ENCODE measurements around the gene SYT12.

The SYT12 gene

GRCh38 chr11:67031791-67032561, 9.0 kb downstream of the SYT12 start:
- DNase-seq: no peak

DNA sequence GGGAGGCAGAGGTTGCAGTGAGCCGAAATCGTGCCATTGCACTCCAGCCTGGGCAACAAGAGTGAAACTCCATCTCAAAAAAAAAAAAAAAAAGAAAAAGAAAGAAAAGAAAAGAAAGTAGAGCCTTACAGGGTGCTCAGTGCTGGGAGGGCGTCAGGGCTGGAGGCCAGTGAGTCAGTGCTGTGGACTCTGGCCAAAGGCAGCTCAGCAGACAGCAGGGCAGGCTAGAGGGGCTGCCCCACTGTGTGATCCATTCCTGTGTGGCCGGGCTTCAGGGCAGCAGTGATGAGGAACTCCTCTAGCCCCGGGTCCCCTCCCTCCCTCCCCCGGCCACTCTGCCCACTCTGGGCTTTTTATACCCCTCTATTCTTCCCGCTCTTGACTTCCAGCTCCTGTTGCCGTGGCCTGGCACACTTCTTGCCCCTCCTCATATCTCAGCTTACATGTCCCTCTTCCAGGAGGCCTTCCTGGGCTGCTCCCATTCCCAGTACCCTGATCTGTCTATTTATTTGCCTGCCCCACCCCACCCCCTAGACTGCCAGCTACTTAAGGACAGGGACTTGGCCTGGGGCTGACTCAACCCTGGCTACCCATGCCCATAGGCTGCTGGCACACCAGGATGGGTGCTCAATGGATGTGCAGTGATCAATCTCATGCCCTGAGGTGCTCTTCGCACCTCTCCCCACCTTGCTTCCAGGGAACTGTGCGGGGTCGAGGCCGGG, 10.1 kb downstream of the SYT12 start:
- DNase-seq: no peak

DNA sequence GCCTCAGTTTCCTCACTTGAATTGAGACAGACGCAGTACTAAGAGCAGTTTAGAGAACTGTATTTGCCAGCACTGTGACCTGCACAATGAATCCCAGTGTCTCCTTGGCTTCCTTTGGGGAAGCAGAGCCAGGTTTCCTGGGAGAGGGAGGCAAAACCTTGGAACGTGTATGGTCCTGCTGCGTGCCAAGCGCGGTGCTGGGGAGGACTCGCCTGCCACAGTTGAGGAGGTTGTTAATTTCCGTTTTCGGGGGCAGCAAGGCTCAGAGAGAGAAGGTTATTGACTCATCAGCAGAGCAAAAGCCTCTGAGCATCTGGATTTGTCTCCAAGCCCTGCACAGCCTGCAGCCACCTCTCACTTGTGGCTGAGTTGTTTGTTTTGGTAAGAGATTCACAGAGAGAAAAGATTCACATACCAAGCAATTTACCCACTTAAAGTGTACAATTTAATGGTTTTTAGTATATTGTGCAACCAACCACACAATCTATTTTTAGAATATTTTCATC, 10.8 kb downstream of the SYT12 start:
- DNase-seq: no peak

DNA sequence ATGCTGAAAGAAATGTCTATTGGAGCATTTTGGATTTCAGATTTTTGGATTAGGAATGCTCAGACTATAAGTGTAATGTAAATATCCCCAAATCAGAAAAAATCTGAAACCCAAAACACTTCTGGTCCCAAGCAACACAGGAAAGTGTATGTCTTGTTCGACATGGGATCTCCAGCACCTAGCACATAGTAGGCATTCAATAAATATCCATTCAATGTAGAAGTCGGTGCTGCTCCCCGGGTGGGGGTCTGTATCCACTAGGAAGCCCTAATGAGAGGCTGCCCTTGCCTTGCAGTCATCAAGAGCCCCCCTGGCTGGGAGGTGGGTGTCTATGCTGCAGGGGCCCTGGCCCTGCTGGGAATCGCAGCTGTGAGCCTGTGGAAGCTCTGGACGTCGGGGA, 11.4 kb downstream of the SYT12 start:
- no peak for DNase-seq

DNA sequence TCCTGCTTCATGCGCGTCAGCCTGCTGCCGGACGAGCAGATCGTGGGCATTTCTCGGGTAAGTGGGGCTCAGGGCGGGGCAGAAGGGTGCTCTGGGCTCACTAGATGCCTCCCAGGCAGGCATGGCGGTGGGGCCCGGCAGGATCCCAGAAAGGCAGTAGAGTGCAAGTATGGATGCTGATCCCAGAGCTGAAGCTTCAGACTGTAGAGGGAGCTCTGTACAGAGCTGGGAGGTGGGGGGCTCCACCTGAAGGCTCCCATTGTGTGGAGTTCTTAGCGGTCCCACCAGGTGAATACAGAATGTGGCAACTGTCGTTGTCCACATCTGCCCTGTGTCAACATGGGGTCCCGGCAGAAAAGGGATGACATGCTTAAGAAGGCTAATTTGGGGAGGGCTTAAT, 17.2 kb downstream of the SYT12 start:
- no peak for DNase-seq

- DNase-seq: no peak
Observed at GRCh38 chr11:67041602-67042001, 18.7 kb downstream of the SYT12 start.

DNA sequence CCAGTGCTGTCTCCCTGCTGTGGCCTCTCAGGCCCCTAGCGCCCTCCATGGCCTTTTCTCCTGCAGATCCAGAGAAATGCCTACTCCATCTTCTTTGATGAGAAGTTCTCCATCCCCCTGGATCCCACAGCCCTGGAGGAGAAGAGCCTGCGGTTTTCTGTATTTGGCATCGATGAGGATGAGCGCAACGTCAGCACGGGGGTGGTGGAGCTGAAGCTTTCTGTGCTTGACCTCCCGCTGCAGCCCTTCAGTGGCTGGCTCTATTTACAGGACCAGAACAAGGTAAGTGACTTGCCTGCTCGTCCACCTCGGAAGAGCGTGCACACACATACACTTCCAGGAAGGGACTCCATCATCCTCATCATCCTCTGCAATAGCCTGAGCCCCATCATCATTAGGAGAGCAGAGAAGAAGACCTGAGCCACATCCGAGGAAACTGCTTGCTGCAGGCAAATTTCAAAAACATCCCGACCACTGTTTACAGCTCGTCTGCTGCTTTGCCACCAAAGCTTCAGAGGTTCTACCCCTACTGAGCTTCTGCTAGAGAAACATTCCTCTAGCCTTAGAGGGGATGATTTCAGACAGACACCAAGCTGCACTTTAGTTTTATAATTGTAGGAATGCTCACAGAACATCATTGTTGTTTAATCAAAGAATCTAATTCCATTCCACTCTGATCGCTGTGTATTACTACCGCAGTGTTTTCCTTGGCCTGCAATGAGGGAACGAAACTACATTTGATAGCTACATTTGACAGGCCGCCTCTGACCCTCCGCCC, 20.8 kb downstream of the SYT12 start:
- no peak for DNase-seq

DNA sequence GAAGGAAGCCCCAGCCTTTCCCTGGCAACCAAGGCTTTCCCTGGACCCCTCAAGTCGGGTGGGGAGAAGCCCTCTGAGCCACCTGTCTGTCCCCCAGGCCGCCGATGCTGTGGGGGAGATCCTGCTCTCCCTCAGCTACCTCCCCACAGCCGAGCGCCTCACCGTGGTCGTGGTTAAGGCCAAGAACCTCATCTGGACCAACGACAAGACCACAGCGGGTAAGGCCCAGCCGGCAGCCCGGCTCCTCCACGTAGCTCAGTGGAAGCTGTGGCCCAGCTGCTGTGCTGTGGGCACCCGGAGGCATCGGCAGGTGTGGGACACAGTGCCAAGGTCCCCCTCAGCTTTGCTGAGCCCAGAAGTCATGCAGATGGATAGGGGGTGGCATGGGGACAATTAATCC, 21.6 kb downstream of the SYT12 start:
- no peak for DNase-seq

DNA sequence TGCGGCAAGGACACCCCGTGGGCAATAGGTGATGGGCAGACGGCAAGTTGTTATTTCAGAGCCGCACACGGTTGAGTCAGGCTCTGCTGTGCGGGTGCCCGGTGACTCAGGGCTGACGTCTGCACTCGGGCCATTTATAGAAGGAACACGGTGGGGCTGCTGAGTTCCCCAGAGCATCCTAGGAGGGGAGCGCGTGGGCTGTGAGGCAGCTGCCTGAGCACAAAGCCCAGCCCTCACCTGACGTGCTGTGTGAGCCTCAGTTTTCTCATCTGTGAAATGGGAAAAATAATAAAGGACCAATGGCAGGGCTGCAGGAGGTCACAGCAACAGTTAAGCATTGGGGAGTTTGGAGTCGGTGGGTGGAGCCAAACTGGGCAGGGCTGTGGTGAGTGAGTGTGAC, 22.4 kb downstream of the SYT12 start:
- DNase-seq: no peak

DNA sequence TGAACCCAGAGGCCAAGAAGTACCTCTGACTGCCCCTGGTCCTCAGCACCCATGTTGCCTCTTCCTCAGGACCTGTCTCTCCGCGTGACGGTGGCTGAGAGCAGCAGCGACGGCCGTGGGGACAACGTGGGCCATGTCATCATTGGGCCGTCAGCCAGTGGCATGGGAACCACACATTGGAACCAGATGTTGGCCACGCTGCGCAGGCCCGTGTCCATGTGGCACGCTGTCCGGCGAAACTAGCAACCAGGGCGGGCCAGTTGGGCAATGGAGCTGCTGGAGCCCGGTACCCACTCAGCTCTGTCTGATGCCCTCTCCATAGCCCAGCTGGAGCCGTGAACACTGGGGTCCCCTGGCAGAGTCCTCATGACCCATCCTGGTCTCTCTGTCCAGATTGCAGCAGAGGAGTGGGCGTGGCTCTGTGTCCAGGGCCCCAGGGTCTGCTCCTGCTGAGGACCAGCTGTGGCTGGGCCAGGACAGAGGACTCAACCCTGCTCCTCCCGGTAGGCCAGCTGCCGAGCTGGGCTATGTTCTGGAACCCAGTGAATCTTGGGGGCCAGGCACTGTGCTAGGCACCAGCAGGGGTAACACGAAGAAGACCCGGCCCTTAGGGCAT, 25.7 kb downstream of the SYT12 start:
- DNase-seq: no peak

GRCh38 chr11:67050139-67050538, 27.2 kb downstream of the SYT12 start:
- DNase-seq: no peak

DNA sequence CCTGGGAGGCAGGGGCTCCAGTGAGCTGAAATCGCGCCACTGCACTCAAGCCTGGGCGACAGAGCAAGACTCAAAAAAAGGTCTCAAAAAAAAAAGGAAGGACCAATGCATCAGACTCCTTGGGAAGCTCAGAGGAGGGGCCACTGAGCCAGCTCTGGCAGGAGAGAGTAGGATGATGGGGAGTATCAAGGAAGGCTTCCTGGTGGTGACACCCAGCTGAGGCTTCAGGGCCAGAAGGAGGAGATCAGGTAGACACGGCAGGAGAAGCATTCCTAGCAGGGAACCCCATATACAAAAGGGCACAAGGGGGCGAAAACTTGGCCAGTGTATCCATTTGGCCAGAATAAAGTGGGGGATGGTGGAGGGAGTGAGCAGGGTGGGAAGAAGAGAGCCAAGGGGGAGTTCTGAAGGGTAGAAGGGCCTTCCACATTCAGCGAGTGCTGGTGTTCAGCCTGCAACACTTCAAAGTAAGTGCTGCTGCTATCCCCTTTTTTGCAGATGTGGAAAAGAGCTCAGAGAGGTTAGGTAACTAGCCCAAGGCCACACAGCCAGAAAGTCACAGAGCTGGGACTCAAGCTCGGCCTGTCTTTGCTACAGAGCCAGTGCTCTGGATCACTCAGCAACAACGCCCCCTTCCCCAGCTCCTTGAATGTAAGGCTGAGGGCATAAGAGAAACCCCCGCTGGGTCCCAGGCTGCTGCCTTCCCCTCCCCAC, 28.4 kb downstream of the SYT12 start:
- no peak for DNase-seq

DNA sequence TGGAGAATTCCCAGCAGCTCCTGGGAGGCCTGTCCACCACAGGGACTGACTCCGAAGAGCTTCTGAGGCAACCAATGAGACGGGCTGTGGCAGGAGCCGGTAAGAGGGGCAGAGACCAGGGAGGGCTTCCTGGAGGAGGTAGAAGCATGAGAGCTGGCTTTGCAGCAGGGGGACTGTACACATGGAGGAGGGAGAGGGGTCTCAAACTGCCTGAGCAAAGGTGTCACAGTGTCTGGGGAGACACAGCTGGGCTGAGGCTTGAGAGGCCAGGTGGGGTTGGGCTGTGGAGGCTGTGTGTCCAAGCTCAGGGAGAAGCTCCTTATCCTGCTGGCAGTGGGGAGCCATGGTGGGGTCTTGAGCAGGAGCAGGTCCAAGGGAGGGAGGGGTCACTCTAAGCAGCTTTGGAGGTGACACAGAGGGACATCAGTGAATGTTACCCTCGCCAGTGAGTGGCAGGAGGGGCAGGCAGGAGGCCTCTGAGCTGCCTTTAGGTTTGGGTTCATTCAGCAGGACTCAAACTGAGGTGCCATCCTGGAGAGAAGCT, 29.1 kb downstream of the SYT12 start:
- no peak for DNase-seq

GRCh38 chr11:67052891-67053290, 30.0 kb downstream of the SYT12 start:
- no peak for DNase-seq

- DNase-seq: peak; percentile 70
Observed at GRCh38 chr11:67053896-67054329, 31.0 kb downstream of the SYT12 start.

- no peak for DNase-seq
Observed at GRCh38 chr11:67054346-67054835, 31.5 kb downstream of the SYT12 start.

GRCh38 chr11:67054836-67055523, 32.0 kb downstream of the SYT12 start:
- peak; percentile 69 for DNase-seq

DNA sequence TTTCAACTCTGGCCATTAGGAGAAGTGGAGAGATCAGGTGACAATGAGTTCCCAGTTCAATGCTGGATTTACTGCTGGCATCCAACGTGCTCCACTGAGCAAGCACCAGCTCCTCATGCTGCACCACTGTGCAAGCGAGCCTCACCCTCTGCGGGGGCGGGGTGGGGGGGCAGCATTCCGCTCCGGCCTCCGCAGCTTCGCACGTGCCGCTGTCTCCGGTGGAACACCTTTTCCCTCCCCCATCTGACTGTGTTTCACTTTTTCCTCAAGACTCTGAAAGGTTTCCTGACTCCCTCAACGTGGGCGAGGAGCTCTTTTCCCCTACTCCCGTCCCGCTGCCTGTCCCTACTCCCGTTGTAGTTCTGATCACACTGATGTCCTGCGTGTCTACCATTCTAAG, 32.9 kb downstream of the SYT12 start:
- DNase-seq: no peak

DNA sequence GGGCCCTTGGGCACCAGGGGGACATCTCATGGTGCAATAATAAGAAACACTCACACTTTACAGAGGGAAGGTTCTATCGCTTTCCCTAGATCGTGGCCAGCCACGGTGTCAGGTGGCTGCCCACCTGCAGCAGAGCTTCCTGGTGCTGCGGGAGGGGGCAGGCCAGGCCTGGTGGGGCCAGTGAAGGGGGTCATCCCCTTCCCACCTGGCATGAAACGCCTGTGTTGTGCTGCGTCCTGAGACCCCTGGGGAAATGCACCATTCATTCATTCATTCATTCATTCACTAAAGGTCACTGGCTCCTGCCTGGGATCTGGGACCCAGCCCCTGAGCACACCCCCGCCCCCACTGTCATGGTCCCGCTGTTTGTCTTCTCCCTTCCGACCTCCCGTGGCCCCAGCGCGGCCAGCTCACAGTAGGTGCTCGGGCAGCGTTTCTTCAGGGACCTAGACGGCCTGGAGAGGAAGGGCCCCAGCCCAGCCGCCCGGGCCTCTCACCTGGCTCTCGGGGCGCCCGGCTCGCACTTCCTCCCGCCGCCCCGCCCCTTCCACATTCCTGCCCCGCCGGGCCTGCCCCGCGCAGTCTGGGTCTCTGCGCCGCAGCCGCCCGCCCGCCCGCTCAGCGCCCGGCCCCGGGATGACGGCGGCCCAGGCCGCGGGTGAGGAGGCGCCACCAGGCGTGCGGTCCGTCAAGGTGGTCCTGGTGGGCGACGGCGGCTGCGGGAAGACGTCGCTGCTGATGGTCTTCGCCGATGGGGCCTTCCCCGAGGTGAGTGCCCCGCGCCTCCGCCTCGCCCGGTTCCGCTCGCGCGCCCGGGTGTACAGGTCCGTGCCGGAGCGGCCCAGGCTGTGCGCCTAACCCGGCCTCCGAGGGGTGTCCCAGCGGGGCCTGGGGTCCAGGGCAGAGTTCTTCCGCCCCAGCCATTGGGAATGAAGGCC, 33.6 kb downstream of the SYT12 start, which contains the start of gene RHOD:
Gene RHOD (plus strand): TSS at position 581 of the 938 bp plus-strand sequence. CDS start 56 bp downstream, at position 637.
- no peak for DNase-seq

- DNase-seq: no peak
Observed at GRCh38 chr11:67057205-67057672, 34.3 kb downstream of the SYT12 start.

All from activated CD8-positive, alpha-beta memory T cell treated with anti-CD3 and anti-CD28 coated beads, Interleukin-2, amount 50 U/mL, for 48 hours (primary cell).